ENCODE measurements around the gene SAP30. TPM values are rescaled to one million over a fixed set of nuclear protein-coding genes. Genes with fewer than 3 reads are reported as not detected.

SAP30 gene
- polyA plus RNA-seq, 1 donor (not counting 4 experiments of a cell fraction or from before 2014, with no cell fraction given): 12.9 TPM

DNA sequence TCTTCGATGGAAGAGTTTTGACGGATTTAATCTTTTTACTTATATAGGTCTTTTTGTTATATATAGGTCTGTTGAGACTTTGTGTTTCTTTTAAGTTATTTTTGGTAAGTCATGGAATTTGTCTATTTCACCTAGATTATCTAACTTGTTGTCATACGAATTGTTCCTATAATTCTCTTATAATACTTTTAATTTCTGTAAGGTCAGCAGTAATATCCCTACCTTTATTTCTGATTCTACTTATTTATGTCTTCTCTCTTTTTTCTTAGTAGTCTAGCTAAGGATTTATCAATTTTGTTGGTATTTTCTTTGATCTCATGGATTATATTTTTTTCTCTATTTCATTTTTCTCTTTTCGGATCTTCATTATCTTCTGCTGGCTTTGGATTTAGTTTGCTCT lies 11.6 kb downstream of the SAP30 start:
- Histone ChIP-seq H3K27me3 (ENCODE audit: control insufficient read depth, extremely low read depth, insufficient read depth, low read length) (no peaks in the 10 kb centered on the region), H3K4me2 (ENCODE audit: control insufficient read depth, extremely low read depth, insufficient read depth, low read depth, low read length) (no peak overlapping the region), H3K9ac (ENCODE audit: control insufficient read depth, extremely low read depth, insufficient read depth, low read length) (no peak overlapping the region), H3K4me3 (ENCODE audit: control insufficient read depth in 2 of 3, extremely low read depth in 1 of 3, insufficient read depth in 2 of 3, low read depth in 1 of 3, low read length in 3 of 3) (no peak overlapping the region), H3K9me1 (ENCODE audit: control insufficient read depth, extremely low read depth, insufficient read depth, low read length) (no peaks in the 10 kb centered on the region), H4K20me1 (ENCODE audit: control insufficient read depth, extremely low read depth, insufficient read depth, low read length) (no peaks in the 10 kb centered on the region), H2AFZ (ENCODE audit: control insufficient read depth, low read length) (no peak overlapping the region), H3K36me3 (ENCODE audit: control insufficient read depth in 2 of 2, extremely low read depth in 1 of 2, insufficient read depth in 2 of 2, low read length in 2 of 2) (no peaks in the 10 kb centered on the region), H3K9me3 (ENCODE audit: control insufficient read depth, low read depth, low read length) (no peaks in the 10 kb centered on the region), H3K4me1 (ENCODE audit: control insufficient read depth, extremely low read depth, insufficient read depth, low read length) (no peaks in the 10 kb centered on the region), H3K79me2 (ENCODE audit: control insufficient read depth, insufficient read depth, low read length) (no peaks in the 10 kb centered on the region), H3K27ac (ENCODE audit: control insufficient read depth, insufficient read depth, low read length) (no peak overlapping the region)
- no peak for DNase-seq (ENCODE audit: low read depth, low spot score)
- TF ChIP-seq, protein P1, sequence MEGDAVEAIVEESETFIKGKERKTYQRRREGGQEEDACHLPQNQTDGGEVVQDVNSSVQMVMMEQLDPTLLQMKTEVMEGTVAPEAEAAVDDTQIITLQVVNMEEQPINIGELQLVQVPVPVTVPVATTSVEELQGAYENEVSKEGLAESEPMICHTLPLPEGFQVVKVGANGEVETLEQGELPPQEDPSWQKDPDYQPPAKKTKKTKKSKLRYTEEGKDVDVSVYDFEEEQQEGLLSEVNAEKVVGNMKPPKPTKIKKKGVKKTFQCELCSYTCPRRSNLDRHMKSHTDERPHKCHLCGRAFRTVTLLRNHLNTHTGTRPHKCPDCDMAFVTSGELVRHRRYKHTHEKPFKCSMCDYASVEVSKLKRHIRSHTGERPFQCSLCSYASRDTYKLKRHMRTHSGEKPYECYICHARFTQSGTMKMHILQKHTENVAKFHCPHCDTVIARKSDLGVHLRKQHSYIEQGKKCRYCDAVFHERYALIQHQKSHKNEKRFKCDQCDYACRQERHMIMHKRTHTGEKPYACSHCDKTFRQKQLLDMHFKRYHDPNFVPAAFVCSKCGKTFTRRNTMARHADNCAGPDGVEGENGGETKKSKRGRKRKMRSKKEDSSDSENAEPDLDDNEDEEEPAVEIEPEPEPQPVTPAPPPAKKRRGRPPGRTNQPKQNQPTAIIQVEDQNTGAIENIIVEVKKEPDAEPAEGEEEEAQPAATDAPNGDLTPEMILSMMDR (optimal IDR thresholded peaks at IDR 0.05 in 1 of 3, IDR thresholded peaks at IDR 0.05 in 1 of 3, conservative IDR thresholded peaks at IDR 0.05 in 1 of 3; ENCODE audit: extremely low read depth in 1 of 3, insufficient read depth in 2 of 3, low read length in 3 of 3): no peak
- TF ChIP-seq EZH2 (IDR thresholded peaks at IDR 0.05; ENCODE audit: low read length): no peak
- no peak for FAIRE-seq
- dilution Hi-C loops (cut with MboI; ENCODE audit: extremely low pct_ligation_motif_present, low sequenced_read_pairs): no loop called here

DNA sequence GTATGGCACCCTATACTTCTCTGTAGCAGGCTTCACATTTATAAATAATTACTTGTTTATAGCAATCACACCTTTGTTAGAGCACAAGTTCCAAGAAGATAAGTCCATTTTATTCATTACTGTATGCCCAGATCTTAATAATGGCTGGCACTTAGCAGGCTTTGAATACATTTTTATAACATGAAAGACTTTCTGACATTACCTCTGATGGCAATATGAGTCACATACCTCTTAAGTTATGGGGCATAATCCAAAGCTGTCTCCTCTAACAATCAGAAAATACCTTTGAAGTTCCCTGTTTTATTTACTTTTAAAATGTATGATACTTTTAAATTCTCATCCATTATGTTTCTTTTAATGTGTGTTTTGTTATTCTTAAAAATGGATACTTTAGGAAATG lies 16.0 kb downstream of the SAP30 start:
- DNase-seq (ENCODE audit: low read depth, low spot score): no peak

More for the DNA sequence above, 16.0 kb downstream of the SAP30 start:
- Histone ChIP-seq H3K9me1 (ENCODE audit: control insufficient read depth, extremely low read depth, insufficient read depth, low read length) (no peaks in the 10 kb centered on the region), H3K79me2 (ENCODE audit: control insufficient read depth, insufficient read depth, low read length) (no peaks in the 10 kb centered on the region), H3K9me3 (ENCODE audit: control insufficient read depth, low read depth, low read length) (no peaks in the 10 kb centered on the region), H3K9ac (ENCODE audit: control insufficient read depth, extremely low read depth, insufficient read depth, low read length) (no peak overlapping the region), H2AFZ (ENCODE audit: control insufficient read depth, low read length) (no peak overlapping the region), H3K27ac (ENCODE audit: control insufficient read depth, insufficient read depth, low read length) (no peak overlapping the region), H3K36me3 (ENCODE audit: control insufficient read depth in 2 of 2, extremely low read depth in 1 of 2, insufficient read depth in 2 of 2, low read length in 2 of 2) (no peaks in the 10 kb centered on the region), H3K4me3 (ENCODE audit: control insufficient read depth in 2 of 3, extremely low read depth in 1 of 3, insufficient read depth in 2 of 3, low read depth in 1 of 3, low read length in 3 of 3) (no peak overlapping the region), H3K4me2 (ENCODE audit: control insufficient read depth, extremely low read depth, insufficient read depth, low read depth, low read length) (no peak overlapping the region), H4K20me1 (ENCODE audit: control insufficient read depth, extremely low read depth, insufficient read depth, low read length) (no peaks in the 10 kb centered on the region), H3K27me3 (ENCODE audit: control insufficient read depth, extremely low read depth, insufficient read depth, low read length) (no peaks in the 10 kb centered on the region), H3K4me1 (ENCODE audit: control insufficient read depth, extremely low read depth, insufficient read depth, low read length) (no peaks in the 10 kb centered on the region)
- dilution Hi-C loops (cut with MboI; ENCODE audit: extremely low pct_ligation_motif_present, low sequenced_read_pairs): no loop called here
- TF ChIP-seq EZH2 (IDR thresholded peaks at IDR 0.05; ENCODE audit: low read length): no peak
- TF ChIP-seq, protein P1 (optimal IDR thresholded peaks at IDR 0.05 in 1 of 3, IDR thresholded peaks at IDR 0.05 in 1 of 3, conservative IDR thresholded peaks at IDR 0.05 in 1 of 3; ENCODE audit: extremely low read depth in 1 of 3, insufficient read depth in 2 of 3, low read length in 3 of 3): no peak
- no peak for FAIRE-seq

All from keratinocyte (primary cell).